HG03097 (cell line): Measurements from ENCODE around the gene PJA2.
"Not testable (repeated sequence)": the region's sequence is repeated elsewhere in the genome, so short reads cannot be mapped to it uniquely, and the experiment has no call there.

Experiments
- ATAC-seq: cut with Tn5 transposase; IDR thresholded peaks from one replicate; pipeline ENCODE4 v1.9.1; 2021; ENCODE audit not compliant: unreplicated experiment, low FRiP score

Gene PJA2

GRCh38 chr5:109310315-109310714 lies 99.5 kb downstream of the PJA2 start:
- ATAC-seq: no peak

- no peak for ATAC-seq
Observed at GRCh38 chr5:109309326-109310063, 100.3 kb downstream of the PJA2 start.

GRCh38 chr5:109307951-109308350 lies 101.8 kb downstream of the PJA2 start:
- ATAC-seq: no peak

- no peak for ATAC-seq
Observed at GRCh38 chr5:109307456-109307855, 102.3 kb downstream of the PJA2 start.

- no peak for ATAC-seq
Observed at GRCh38 chr5:109305352-109305751, 104.4 kb downstream of the PJA2 start.

GRCh38 chr5:109304309-109304708 lies 105.5 kb downstream of the PJA2 start:
- no peak for ATAC-seq

GRCh38 chr5:109300367-109300766 lies 109.4 kb downstream of the PJA2 start:
- ATAC-seq: no peak

- no peak for ATAC-seq
Observed at GRCh38 chr5:109299557-109299956, 110.2 kb downstream of the PJA2 start.

GRCh38 chr5:109298794-109299193 lies 111.0 kb downstream of the PJA2 start:
- no peak for ATAC-seq

- ATAC-seq: no peak
Observed at GRCh38 chr5:109297900-109298299, 111.9 kb downstream of the PJA2 start.

GRCh38 chr5:109291090-109291489 lies 118.7 kb downstream of the PJA2 start:
- ATAC-seq: no peak

- ATAC-seq: no peak
Observed at GRCh38 chr5:109290231-109290630, 119.5 kb downstream of the PJA2 start.

GRCh38 chr5:109286628-109287027 lies 123.1 kb downstream of the PJA2 start:
- ATAC-seq: not testable (repeated sequence)
